H9 (cell line): Measurements from ENCODE around the gene ANKMY2. TPM values are rescaled to one million over a fixed set of nuclear protein-coding genes. Genes with fewer than 3 reads are reported as not detected.

Experiments used
- DNase-seq: peaks from one replicate; pipeline ENCODE4 v3.0.0-alpha.2; 2017
- H2AFZ ChIP-seq: one replicate; pipeline ENCODE4 v1.6.1; 2013; ENCODE audit warnings: mild to moderate bottlenecking, low read length, control low read depth, moderate library complexity
- H2AK5ac ChIP-seq: 2 replicates; pipeline ENCODE4 v1.6.1; 2013; ENCODE audit warnings: low read length, control low read depth, mixed read lengths; ENCODE audit not compliant: insufficient read length
- H2BK120ac ChIP-seq: one replicate; pipeline ENCODE4 v1.6.1; 2013; ENCODE audit warnings: low read depth, mild to moderate bottlenecking, low read length, control low read depth, inconsistent platforms; ENCODE audit not compliant: poor library complexity, severe bottlenecking
- H2BK12ac ChIP-seq: 2 replicates; pipeline ENCODE4 v1.6.1; 2013; ENCODE audit warnings: low read length, control low read depth, mixed read lengths, low read depth; ENCODE audit not compliant: insufficient read length
- H2BK15ac ChIP-seq: 2 replicates; pipeline ENCODE4 v1.6.1; 2013; ENCODE audit warnings: low read depth, low read length, control low read depth
- H2BK20ac ChIP-seq: one replicate; pipeline ENCODE4 v1.6.1; 2013; ENCODE audit warnings: low read depth, mild to moderate bottlenecking, low read length, control low read depth, inconsistent platforms; ENCODE audit not compliant: poor library complexity, severe bottlenecking
- H2BK5ac ChIP-seq: 2 replicates; pipeline ENCODE4 v1.6.1; 2013; ENCODE audit warnings: low read length, control low read depth, mixed read lengths; ENCODE audit not compliant: insufficient read length
- H3K14ac ChIP-seq: 2 replicates; pipeline ENCODE4 v1.6.1; 2013; ENCODE audit warnings: low read length, control low read depth; ENCODE audit not compliant: insufficient read depth
- H3K18ac ChIP-seq: 2 replicates; pipeline ENCODE4 v1.6.1; 2013; ENCODE audit warnings: low read depth, mild to moderate bottlenecking, mixed read lengths, low read length, control low read depth; ENCODE audit not compliant: insufficient read length
- H3K23ac ChIP-seq: 2 replicates; pipeline ENCODE4 v1.6.1; 2013; ENCODE audit warnings: low read length, control low read depth, mixed read lengths, low read depth; ENCODE audit not compliant: insufficient read length
- H3K23me2 ChIP-seq: 2 replicates; pipeline ENCODE4 v1.6.1; 2013; ENCODE audit warnings: low read depth, mild to moderate bottlenecking, mixed read lengths, low read length, control low read depth; ENCODE audit not compliant: insufficient read length, poor library complexity, severe bottlenecking
- H3K27ac ChIP-seq: 2 replicates; pipeline ENCODE4 v1.5.1; 2013; ENCODE audit warnings: low read length, control low read depth, mixed read lengths, low read depth; ENCODE audit not compliant: insufficient read length
- H3K27me3 ChIP-seq: 2 replicates; pipeline ENCODE4 v1.6.1; 2013; ENCODE audit warnings: low read length, control low read depth, inconsistent platforms; ENCODE audit not compliant: insufficient read depth
- H3K4ac ChIP-seq: 2 replicates; pipeline ENCODE4 v1.6.1; 2013; ENCODE audit warnings: low read depth, mild to moderate bottlenecking, control low read depth, inconsistent platforms, low read length, moderate library complexity
- H3K4me1 ChIP-seq: 2 replicates; pipeline ENCODE4 v1.6.1; 2013; ENCODE audit warnings: low read length, control low read depth, inconsistent platforms; ENCODE audit not compliant: insufficient read depth
- H3K4me2 ChIP-seq: 2 replicates; pipeline ENCODE4 v1.6.1; 2013; ENCODE audit warnings: low read length, control low read depth, mixed read lengths; ENCODE audit not compliant: insufficient read length, insufficient read depth
- H3K56ac ChIP-seq: 2 replicates; pipeline ENCODE4 v1.6.1; 2013; ENCODE audit warnings: low read depth, mild to moderate bottlenecking, mixed read lengths, low read length, control low read depth; ENCODE audit not compliant: insufficient read length
- H3K79me1 ChIP-seq: 2 replicates; pipeline ENCODE4 v1.6.1; 2013; ENCODE audit warnings: low read depth, mild to moderate bottlenecking, moderate library complexity, low read length, control low read depth, inconsistent platforms; ENCODE audit not compliant: insufficient read depth, poor library complexity, severe bottlenecking
- H3K79me2 ChIP-seq: 2 replicates; pipeline ENCODE4 v1.6.1; 2013; ENCODE audit warnings: low read length, control low read depth, inconsistent platforms; ENCODE audit not compliant: insufficient read depth
- H3K9ac ChIP-seq: 2 replicates; pipeline ENCODE4 v1.6.1; 2013; ENCODE audit warnings: low read length, control low read depth, mixed read lengths; ENCODE audit not compliant: insufficient read length; ENCODE audit errors: extremely low read depth
- H3K9me3 ChIP-seq: one replicate; pipeline ENCODE4 v1.6.1; 2013; ENCODE audit warnings: low read depth, low read length, inconsistent platforms; ENCODE audit not compliant: control insufficient read depth
- H3T11ph ChIP-seq: one replicate; pipeline ENCODE4 v1.6.1; 2013; ENCODE audit warnings: mild to moderate bottlenecking, low read length, control low read depth, inconsistent platforms
- H4K20me1 ChIP-seq: one replicate; pipeline ENCODE4 v1.6.1; 2013; ENCODE audit not compliant: control insufficient read depth, insufficient read length, insufficient read depth
- H4K5ac ChIP-seq: 2 replicates; pipeline ENCODE4 v1.6.1; 2013; ENCODE audit warnings: low read depth, mild to moderate bottlenecking, mixed read lengths, low read length, control low read depth; ENCODE audit not compliant: insufficient read length
- H4K8ac ChIP-seq: replicated peaks from 2 replicates; pipeline ENCODE4 v1.6.1; 2013; ENCODE audit warnings: low read length, control low read depth, mixed read lengths, low read depth; ENCODE audit not compliant: insufficient read length
- H4K91ac ChIP-seq: 2 replicates; pipeline ENCODE4 v1.6.1; 2013; ENCODE audit warnings: low read depth, mild to moderate bottlenecking, moderate library complexity, mixed read lengths, low read length, control low read depth; ENCODE audit not compliant: insufficient read length
- H3K27ac Mint-ChIP-seq, 3 experiments: 2 replicates in 2 of 3; 3 replicates in 1 of 3; pipeline ENCODE4 v1.8.0; 2020 to 2021; ENCODE audit warnings: mixed read lengths in 3 of 3, mild to moderate bottlenecking in 1 of 3, moderate library complexity in 1 of 3
- H3K27me3 Mint-ChIP-seq: 2 replicates; pipeline ENCODE4 v1.8.0; 2021; ENCODE audit warnings: low read depth, mild to moderate bottlenecking, moderate library complexity, mixed read lengths
- H3K36me3 Mint-ChIP-seq, 3 experiments: 2 replicates in 2 of 3; 3 replicates in 1 of 3; pipeline ENCODE4 v1.8.0; 2020 to 2021; ENCODE audit warnings: low read depth in 3 of 3, mixed read lengths in 3 of 3; ENCODE audit not compliant: insufficient read depth in 1 of 3
- H3K4me1 Mint-ChIP-seq, 2 experiments: 2 replicates each; pipeline ENCODE4 v1.8.0; 2020; ENCODE audit warnings: mixed read lengths in 2 of 2
- H3K4me3 Mint-ChIP-seq, 2 experiments: 2 replicates in 1 of 2; 3 replicates in 1 of 2; pipeline ENCODE4 v1.8.0; 2020 to 2021; ENCODE audit warnings: mild to moderate bottlenecking in 2 of 2, mixed read lengths in 2 of 2, moderate library complexity in 1 of 2
- H3K9me3 Mint-ChIP-seq, 2 experiments: 2 replicates in 1 of 2; 3 replicates in 1 of 2; pipeline ENCODE4 v1.8.0; 2020; ENCODE audit warnings: mild to moderate bottlenecking in 2 of 2, mixed read lengths in 2 of 2, moderate library complexity in 1 of 2
- CTCF ChIP-seq: fragments of 200-600 bp; sonication (generic); conservative IDR thresholded peaks from 3 replicates; pipeline ENCODE4 v1.8.0; 2021; ENCODE audit warnings: antibody characterized with exemption, mild to moderate bottlenecking
- WGBS: extraction: QIAGEN DNeasy Blood & Tissue Kit; methylation state at CpG from one replicate; pipeline ENCODE4 v1.1.7; 2013; ENCODE audit warnings: missing lambda C conversion rate, low lambda C conversion rate, mixed read lengths; ENCODE audit not compliant: insufficient read length; ENCODE audit errors: extremely low coverage; 5-methylcytosine and 5-hydroxymethylcytosine counted together
- total RNA-seq: library from RNA; stranded (reverse); gene quantifications from 2 replicates; pipeline ENCODE4 v1.2.1, GENCODE V29; 2021

Gene ANKMY2
- total RNA-seq, 1 experiment from 2014 or later, result 12.7 TPM

GRCh38 chr7:16581286-16581685 is 64.3 kb downstream of the ANKMY2 start:
- H2BK15ac ChIP-seq, result no peak overlapping the region
- H3K4ac ChIP-seq, result no peak overlapping the region
- no peak for DNase-seq
- no peaks in the 10 kb centered on the region for H3K27me3 ChIP-seq
- H2BK12ac ChIP-seq, result no peak overlapping the region
- H3K9ac ChIP-seq, result no peak overlapping the region
- no peak overlapping the region for H4K8ac ChIP-seq
- no peak for TF ChIP-seq CTCF
- H3K23me2 ChIP-seq, result no peaks in the 10 kb centered on the region
- no peak overlapping the region for H2BK120ac ChIP-seq
- H3K56ac ChIP-seq, result no peak overlapping the region
- no peak overlapping the region for H3K23ac ChIP-seq
- no peaks in the 10 kb centered on the region for H4K20me1 ChIP-seq
- Mint-ChIP-seq H3K4me3 (no peak overlapping the region), H3K9me3 (no peaks in the 10 kb centered on the region), H3K36me3 (peaks cover 0 to 2% (median 0%) of the 10 kb centered on the region in 3 experiments; a peak in 2 of 7 replicates), H3K27ac (no peak overlapping the region), H3K27me3 (peaks cover 3% of the 10 kb centered on the region; the same call in 1 of the 2 replicates), H3K4me1 (peaks cover 3 to 6% of the 10 kb centered on the region in 2 experiments)
- no peak overlapping the region for H2BK20ac ChIP-seq
- H3K14ac ChIP-seq, result no peak overlapping the region
- no peaks in the 10 kb centered on the region for H3K9me3 ChIP-seq
- H3K4me2 ChIP-seq, result no peak overlapping the region
- H4K5ac ChIP-seq, result no peak overlapping the region
- no peaks in the 10 kb centered on the region for H3K79me1 ChIP-seq
- H3T11ph ChIP-seq, result no peak overlapping the region
- H2AFZ ChIP-seq, result no peak overlapping the region
- no peaks in the 10 kb centered on the region for H3K4me1 ChIP-seq
- H3K18ac ChIP-seq, result no peak overlapping the region
- WGBS, result no CpG with 5 or more reads among the region's 1 CpG
- H3K27ac ChIP-seq, result no peak overlapping the region
- no peak overlapping the region for H4K91ac ChIP-seq
- no peak overlapping the region for H2AK5ac ChIP-seq
- no peaks in the 10 kb centered on the region for H3K79me2 ChIP-seq
- no peak overlapping the region for H2BK5ac ChIP-seq
